Thymus (tissue), 11 donors: ENCODE results near the gene RERE. TPM values are rescaled to one million over a fixed set of nuclear protein-coding genes. Genes with fewer than 3 reads are reported as not detected.
"Not testable (repeated sequence)": the region's sequence is repeated elsewhere in the genome, so short reads cannot be mapped to it uniquely, and the experiment has no call there.

Experiments
- DNase-seq, 9 donors: peaks; one replicate each; pipeline ENCODE4 v3.0.0-alpha.2; 2013; ENCODE audit warnings: low spot score in 9 of 9, low read depth in 6 of 9, missing footprints in 1 of 9
- H3K27ac ChIP-seq, 2 donors: one replicate each; pipeline ENCODE4 v1.5.1; 2013; ENCODE audit warnings: control low read depth in 1 of 2, low read depth in 1 of 2, low read length in 1 of 2, mild to moderate bottlenecking in 1 of 2, moderate library complexity in 1 of 2
- H3K27me3 ChIP-seq, 2 donors: one replicate each; pipeline ENCODE4 v1.5.1; 2013; ENCODE audit warnings: low read length in 1 of 2; ENCODE audit not compliant: control insufficient read depth in 2 of 2, insufficient read depth in 1 of 2
- H3K36me3 ChIP-seq, 2 donors: one replicate each; pipeline ENCODE4 v1.5.1; 2013; ENCODE audit warnings: low read length in 1 of 2, mild to moderate bottlenecking in 1 of 2, moderate library complexity in 1 of 2; ENCODE audit not compliant: control insufficient read depth in 2 of 2, insufficient read depth in 2 of 2
- H3K4me1 ChIP-seq, 2 donors: one replicate each; pipeline ENCODE4 v1.5.1; 2013; ENCODE audit warnings: low read length in 2 of 2; ENCODE audit not compliant: control insufficient read depth in 2 of 2, insufficient read depth in 2 of 2
- H3K4me3 ChIP-seq, 2 donors: one replicate each; pipeline ENCODE4 v1.5.1; 2013; ENCODE audit warnings: low read length in 2 of 2, control low read depth in 1 of 2, mild to moderate bottlenecking in 1 of 2
- H3K9me3 ChIP-seq, 2 donors: one replicate each; pipeline ENCODE4 v1.5.1; 2013; ENCODE audit warnings: low read length in 1 of 2, mild to moderate bottlenecking in 1 of 2; ENCODE audit not compliant: control insufficient read depth in 2 of 2, insufficient read depth in 1 of 2
- WGBS: extraction: QIAGEN DNeasy Blood & Tissue Kit; methylation state at CpG from one replicate; pipeline ENCODE4 v1.1.7; 2013; 5-methylcytosine and 5-hydroxymethylcytosine counted together
- polyA plus RNA-seq: library from polyadenylated mRNA; stranded (reverse); fragments of 200-250 nt; gene quantifications from one replicate; pipeline ENCODE4 v1.2.3, GENCODE V29; 2013
- total RNA-seq: library from RNA; stranded (reverse); fragments of 120-200 nt; gene quantifications from one replicate; pipeline ENCODE4 v1.2.4, GENCODE V29; 2013
- donor health status: healthy.

RERE gene
- total and polyA plus RNA-seq, 2 donors = 22.9 to 37.7 TPM

GRCh38 chr1:8702472-8702849 is 115.0 kb downstream of the RERE start:
- no peaks in the 10 kb centered on the region for H3K9me3 ChIP-seq
- DNase-seq = peak in 2 of 9 donors; percentile 18 to 53
- H3K4me1 ChIP-seq = peaks cover 21 to 30% of the 10 kb centered on the region in 2 donors
- no peaks in the 10 kb centered on the region for H3K36me3 ChIP-seq
- 8% methylated on average over 7 of the region's 7 CpGs for WGBS
- H3K27ac ChIP-seq = no peak overlapping the region
- H3K27me3 ChIP-seq = peaks cover 22 to 39% of the 10 kb centered on the region in 2 donors
- peak overlapping the region; percentile 32 to 53 for H3K4me3 ChIP-seq

- Histone ChIP-seq H3K27ac (peak overlapping the region; percentile 49 to 71), H3K4me1 (peaks cover 21 to 30% of the 10 kb centered on the region in 2 donors), H3K36me3 (no peaks in the 10 kb centered on the region), H3K4me3 (peak overlapping the region; percentile 32 to 53), H3K9me3 (no peaks in the 10 kb centered on the region), H3K27me3 (peaks cover 22 to 39% of the 10 kb centered on the region in 2 donors)
- WGBS = 17% methylated on average over 7 of the region's 7 CpGs
- DNase-seq = peak in 3 of 9 donors; percentile 9 to 54 (median 29)
Measured at GRCh38 chr1:8701794-8702471, 115.5 kb downstream of the RERE start.

- H3K4me3 ChIP-seq = no peak overlapping the region
- H3K27me3 ChIP-seq = peaks cover 19 to 33% of the 10 kb centered on the region in 2 donors
- H3K27ac ChIP-seq = no peak overlapping the region
- H3K4me1 ChIP-seq = peaks cover 20 to 24% of the 10 kb centered on the region in 2 donors
- H3K36me3 ChIP-seq = no peaks in the 10 kb centered on the region
- H3K9me3 ChIP-seq = no peaks in the 10 kb centered on the region
- 98% methylated on average over 7 of the region's 7 CpGs for WGBS
- DNase-seq = no peak
Measured at GRCh38 chr1:8699679-8700078, 117.8 kb downstream of the RERE start.

- peaks cover 20 to 24% of the 10 kb centered on the region in 2 donors for H3K4me1 ChIP-seq
- H3K27me3 ChIP-seq = peaks cover 16 to 26% of the 10 kb centered on the region in 2 donors
- 98% methylated on average over 3 of the region's 3 CpGs for WGBS
Measured at GRCh38 chr1:8698937-8699447, 118.4 kb downstream of the RERE start.

GRCh38 chr1:8698012-8698630 is 119.3 kb downstream of the RERE start:
- Histone ChIP-seq H3K4me3 (no peak overlapping the region), H3K4me1 (peaks cover 16 to 19% of the 10 kb centered on the region in 2 donors), H3K27ac (no peak overlapping the region), H3K9me3 (no peaks in the 10 kb centered on the region), H3K27me3 (peaks cover 11 to 18% of the 10 kb centered on the region in 2 donors), H3K36me3 (no peaks in the 10 kb centered on the region)
- no peak for DNase-seq
- 95% methylated on average over 3 of the region's 3 CpGs for WGBS

More at GRCh38 chr1:8698937-8699447, 118.4 kb downstream of the RERE start:
- no peaks in the 10 kb centered on the region for H3K36me3 ChIP-seq
- no peak overlapping the region for H3K27ac ChIP-seq
- no peak overlapping the region for H3K4me3 ChIP-seq
- no peaks in the 10 kb centered on the region for H3K9me3 ChIP-seq
- DNase-seq = no peak

GRCh38 chr1:8695442-8695841 is 122.0 kb downstream of the RERE start:
- H3K4me1 ChIP-seq, H3K27ac ChIP-seq, H3K36me3 ChIP-seq, H3K4me3 ChIP-seq, DNase-seq, H3K9me3 ChIP-seq, H3K27me3 ChIP-seq: not testable (repeated sequence)
- WGBS = 97% methylated on average over 4 of the region's 4 CpGs

- no peaks in the 10 kb centered on the region for H3K4me1 ChIP-seq
- no peak for DNase-seq
- H3K27me3 ChIP-seq = no peaks in the 10 kb centered on the region
- WGBS = 98% methylated on average over 3 of the region's 3 CpGs
- H3K36me3 ChIP-seq = no peaks in the 10 kb centered on the region
- H3K4me3 ChIP-seq = no peak overlapping the region
- no peak overlapping the region for H3K27ac ChIP-seq
- no peaks in the 10 kb centered on the region for H3K9me3 ChIP-seq
Measured at GRCh38 chr1:8693107-8693506, 124.3 kb downstream of the RERE start.

GRCh38 chr1:8691662-8692061 is 125.8 kb downstream of the RERE start:
- Histone ChIP-seq H3K27me3 (no peaks in the 10 kb centered on the region), H3K36me3 (no peaks in the 10 kb centered on the region), H3K9me3 (no peaks in the 10 kb centered on the region), H3K4me1 (no peaks in the 10 kb centered on the region), H3K4me3 (no peak overlapping the region), H3K27ac (no peak overlapping the region)
- DNase-seq = no peak
- WGBS = 100% methylated on average over 1 of the region's 1 CpG

- Histone ChIP-seq H3K4me1 (no peaks in the 10 kb centered on the region), H3K27ac (no peak overlapping the region), H3K4me3 (no peak overlapping the region), H3K27me3 (no peaks in the 10 kb centered on the region), H3K9me3 (no peaks in the 10 kb centered on the region), H3K36me3 (no peaks in the 10 kb centered on the region)
- WGBS = 98% methylated on average over 4 of the region's 4 CpGs
- no peak for DNase-seq
Measured at GRCh38 chr1:8690253-8690525, 127.3 kb downstream of the RERE start.
